ENCODE data around the gene NEMP1.

DNA sequence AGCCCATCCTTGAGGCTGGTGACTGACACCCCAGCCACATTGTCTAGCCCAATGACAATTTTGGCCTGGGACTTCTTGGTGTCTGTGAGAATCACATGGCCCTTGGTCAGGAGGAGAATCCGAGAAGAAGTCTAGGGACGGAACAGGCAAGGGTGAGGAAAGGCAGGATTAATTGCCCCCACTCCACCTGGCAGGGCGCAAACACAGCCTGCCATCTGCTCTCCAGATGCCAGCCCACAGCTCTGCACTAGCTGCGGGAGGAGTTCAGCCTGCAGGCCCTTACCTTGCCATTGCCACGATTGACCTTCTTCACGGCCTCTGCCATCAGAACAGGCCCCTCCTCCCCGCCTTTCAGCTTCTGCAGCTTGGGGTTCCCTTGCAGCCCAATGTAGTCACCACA is 49.1 kb downstream of the NEMP1 start:
- TF ChIP-seq, protein P1, sequence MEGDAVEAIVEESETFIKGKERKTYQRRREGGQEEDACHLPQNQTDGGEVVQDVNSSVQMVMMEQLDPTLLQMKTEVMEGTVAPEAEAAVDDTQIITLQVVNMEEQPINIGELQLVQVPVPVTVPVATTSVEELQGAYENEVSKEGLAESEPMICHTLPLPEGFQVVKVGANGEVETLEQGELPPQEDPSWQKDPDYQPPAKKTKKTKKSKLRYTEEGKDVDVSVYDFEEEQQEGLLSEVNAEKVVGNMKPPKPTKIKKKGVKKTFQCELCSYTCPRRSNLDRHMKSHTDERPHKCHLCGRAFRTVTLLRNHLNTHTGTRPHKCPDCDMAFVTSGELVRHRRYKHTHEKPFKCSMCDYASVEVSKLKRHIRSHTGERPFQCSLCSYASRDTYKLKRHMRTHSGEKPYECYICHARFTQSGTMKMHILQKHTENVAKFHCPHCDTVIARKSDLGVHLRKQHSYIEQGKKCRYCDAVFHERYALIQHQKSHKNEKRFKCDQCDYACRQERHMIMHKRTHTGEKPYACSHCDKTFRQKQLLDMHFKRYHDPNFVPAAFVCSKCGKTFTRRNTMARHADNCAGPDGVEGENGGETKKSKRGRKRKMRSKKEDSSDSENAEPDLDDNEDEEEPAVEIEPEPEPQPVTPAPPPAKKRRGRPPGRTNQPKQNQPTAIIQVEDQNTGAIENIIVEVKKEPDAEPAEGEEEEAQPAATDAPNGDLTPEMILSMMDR (conservative IDR thresholded peaks at IDR 0.05 in 1 of 2, IDR thresholded peaks at IDR 0.05 in 1 of 2; ENCODE audit: low read depth in 1 of 2, low read length in 2 of 2): no peak
- TF ChIP-seq EZH2 (IDR thresholded peaks at IDR 0.05; ENCODE audit: low read length, missing control alignments): no peak

Measured in fibroblast of lung (primary cell).